T-helper 17 cell (primary cell): ENCODE data around the gene STXBP5. TPM values are rescaled to one million over a fixed set of nuclear protein-coding genes. Genes with fewer than 3 reads are reported as not detected.
"Not testable (repeated sequence)": the region's sequence is repeated elsewhere in the genome, so short reads cannot be mapped to it uniquely, and the experiment has no call there.

Source experiments
- ATAC-seq: fragments of 150-1000 bp; cut with Tn5 transposase; 2 replicates; pipeline ENCODE4 v1.10.0; 2021; ENCODE audit warnings: mild to moderate bottlenecking, moderate library complexity
- DNase-seq, 3 donors: peaks; one replicate each; pipeline versions ENCODE4 v3.0.0 to v3.0.0-alpha.2; 2020 to 2021
- H3K9me3 ChIP-seq: one replicate; pipeline ENCODE4 v1.7.0; 2013; ENCODE audit warnings: low read length, mild to moderate bottlenecking; ENCODE audit not compliant: control insufficient read depth, poor library complexity, severe bottlenecking
- H3K27ac Mint-ChIP-seq: one replicate; pipeline ENCODE4 v1.8.0; 2022; ENCODE audit warnings: mild to moderate bottlenecking, moderate library complexity, mixed read lengths
- H3K27me3 Mint-ChIP-seq: one replicate; pipeline ENCODE4 v1.8.0; 2022; ENCODE audit warnings: mixed read lengths
- H3K36me3 Mint-ChIP-seq: one replicate; pipeline ENCODE4 v1.8.0; 2022; ENCODE audit warnings: low read depth, mixed read lengths
- H3K4me1 Mint-ChIP-seq: one replicate; pipeline ENCODE4 v1.8.0; 2022; ENCODE audit warnings: mild to moderate bottlenecking, mixed read lengths
- H3K4me3 Mint-ChIP-seq: one replicate; pipeline ENCODE4 v1.8.0; 2022; ENCODE audit warnings: mild to moderate bottlenecking, moderate library complexity, mixed read lengths
- total RNA-seq, 4 donors: library from RNA in 2 of 4; stranded (reverse) in 2 of 4; gene quantifications; one replicate each; pipeline ENCODE4 v1.2.3 and lab custom pipeline; 2022 to 2026

Gene STXBP5
- total RNA-seq, 2 donors from 2014 or later, result 20.8 to 22.1 TPM

- Mint-ChIP-seq H3K36me3 (peaks cover 4% of the 10 kb centered on the region), H3K27ac (no peak overlapping the region), H3K27me3 (no peaks in the 10 kb centered on the region), H3K4me3 (no peak overlapping the region), H3K4me1 (no peaks in the 10 kb centered on the region)
- ATAC-seq, result no peak
- no peaks in the 10 kb centered on the region for H3K9me3 ChIP-seq
- DNase-seq, result no peak
Measured at GRCh38 chr6:147246853-147247635, 42.8 kb downstream of the STXBP5 start.

- Mint-ChIP-seq H3K4me1 (no peaks in the 10 kb centered on the region), H3K4me3 (no peak overlapping the region), H3K27me3 (no peaks in the 10 kb centered on the region), H3K27ac (no peak overlapping the region), H3K36me3 (peaks cover 4% of the 10 kb centered on the region)
- DNase-seq, result no peak
- no peak for ATAC-seq
- no peaks in the 10 kb centered on the region for H3K9me3 ChIP-seq
Measured at GRCh38 chr6:147248859-147249258, 44.6 kb downstream of the STXBP5 start.

- Mint-ChIP-seq H3K4me1 (no peaks in the 10 kb centered on the region), H3K4me3 (no peak overlapping the region), H3K36me3 (peaks cover 4% of the 10 kb centered on the region), H3K27ac (no peak overlapping the region), H3K27me3 (no peaks in the 10 kb centered on the region)
- no peaks in the 10 kb centered on the region for H3K9me3 ChIP-seq
- ATAC-seq (no peak), DNase-seq (no peak)
Measured at GRCh38 chr6:147251072-147251471, 46.9 kb downstream of the STXBP5 start.

DNA sequence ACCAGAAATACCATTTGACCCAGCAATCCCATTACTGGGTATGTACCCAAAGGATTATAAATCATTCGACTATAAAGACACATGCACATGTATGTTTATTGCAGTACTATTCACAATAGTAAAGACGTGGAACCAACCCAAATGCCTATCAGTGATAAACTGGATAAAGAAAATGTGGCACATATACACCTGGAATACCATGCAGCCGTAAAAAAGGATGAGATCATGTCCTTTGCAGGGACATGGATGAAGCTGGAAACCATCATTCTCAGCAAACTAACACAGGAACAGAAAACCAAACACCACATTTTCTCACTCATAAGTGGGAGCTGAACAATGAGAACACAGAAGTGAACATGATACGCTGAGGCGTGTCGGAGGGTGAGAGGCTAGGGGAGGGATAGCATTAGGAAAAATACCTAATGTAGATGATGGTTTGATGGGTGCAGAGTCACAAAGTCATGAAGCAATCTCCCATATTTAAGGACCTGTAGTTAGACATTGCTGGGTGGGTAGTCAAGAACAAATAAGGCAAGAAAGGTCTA lies 50.8 kb downstream of the STXBP5 start:
- H3K4me3 Mint-ChIP-seq, H3K4me1 Mint-ChIP-seq: not testable (repeated sequence)

GRCh38 chr6:147255948-147256674 lies 51.9 kb downstream of the STXBP5 start:
- no peaks in the 10 kb centered on the region for H3K9me3 ChIP-seq
- H3K36me3 Mint-ChIP-seq, result peaks cover 4% of the 10 kb centered on the region
- H3K27ac Mint-ChIP-seq, result peak overlapping the region; percentile 6
- DNase-seq, result no peak
- H3K27me3 Mint-ChIP-seq, result no peaks in the 10 kb centered on the region
- H3K4me1 Mint-ChIP-seq, result peaks cover 2% of the 10 kb centered on the region
- H3K4me3 Mint-ChIP-seq, result no peak overlapping the region
- ATAC-seq, result no peak

More for the DNA sequence above, 50.8 kb downstream of the STXBP5 start:
- not testable (repeated sequence) for ATAC-seq, DNase-seq, H3K27ac Mint-ChIP-seq, H3K9me3 ChIP-seq, H3K27me3 Mint-ChIP-seq, H3K36me3 Mint-ChIP-seq

- Mint-ChIP-seq H3K4me1 (peaks cover 4% of the 10 kb centered on the region), H3K27ac (no peak overlapping the region), H3K27me3 (no peaks in the 10 kb centered on the region), H3K36me3 (no peaks in the 10 kb centered on the region), H3K4me3 (no peak overlapping the region)
- ATAC-seq, result no peak
- H3K9me3 ChIP-seq, result no peaks in the 10 kb centered on the region
- no peak for DNase-seq
Measured at GRCh38 chr6:147257760-147258159, 53.5 kb downstream of the STXBP5 start.

- Mint-ChIP-seq H3K27ac (no peak overlapping the region), H3K36me3 (no peaks in the 10 kb centered on the region), H3K4me3 (no peak overlapping the region), H3K27me3 (no peaks in the 10 kb centered on the region), H3K4me1 (peaks cover 4% of the 10 kb centered on the region)
- H3K9me3 ChIP-seq, result no peaks in the 10 kb centered on the region
- ATAC-seq (no peak), DNase-seq (no peak)
Measured at GRCh38 chr6:147260091-147260490, 55.9 kb downstream of the STXBP5 start.

DNA sequence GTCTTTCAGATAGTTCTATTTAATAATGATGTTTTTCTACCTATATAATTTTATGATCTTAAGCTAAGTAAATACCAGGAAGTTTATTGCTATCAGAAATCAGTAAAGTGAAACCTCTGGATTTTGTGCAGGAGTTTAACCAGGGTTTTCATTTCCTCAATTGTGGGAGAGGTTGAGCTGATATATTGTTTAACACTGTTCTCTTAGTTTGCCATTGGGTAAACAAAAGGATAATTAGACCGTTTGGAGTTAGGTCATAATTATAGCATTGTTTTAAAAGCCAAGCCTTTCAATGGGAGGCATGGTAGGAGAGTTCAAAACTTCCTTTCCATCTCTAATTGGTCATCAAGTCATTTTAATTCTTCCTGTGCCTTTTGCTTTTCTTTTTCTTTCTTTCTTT lies 58.7 kb downstream of the STXBP5 start:
- peaks cover 4% of the 10 kb centered on the region for H3K4me1 Mint-ChIP-seq
- H3K27me3 Mint-ChIP-seq, result no peaks in the 10 kb centered on the region
- H3K36me3 Mint-ChIP-seq, result peaks cover 6% of the 10 kb centered on the region
- no peak for DNase-seq
- H3K9me3 ChIP-seq, result no peaks in the 10 kb centered on the region
- no peak overlapping the region for H3K27ac Mint-ChIP-seq
- H3K4me3 Mint-ChIP-seq, result no peak overlapping the region
- ATAC-seq, result no peak

DNA sequence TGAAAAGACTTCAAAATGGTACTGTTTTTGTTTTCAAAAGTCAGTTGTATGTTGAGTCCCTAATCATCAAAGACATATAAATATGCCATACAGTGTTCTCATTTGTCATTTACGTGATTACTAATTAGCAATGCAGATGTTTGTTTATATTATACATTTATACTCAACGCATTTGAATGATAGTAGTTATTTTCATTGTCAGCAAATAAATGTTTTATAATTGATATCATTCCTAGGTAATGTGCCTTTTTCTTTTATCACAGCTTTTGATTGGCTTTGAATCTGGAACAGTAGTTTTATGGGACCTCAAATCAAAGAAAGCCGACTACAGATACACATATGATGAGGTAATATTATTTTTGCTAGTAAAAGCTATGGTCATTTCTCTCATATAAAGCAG lies 62.6 kb downstream of the STXBP5 start:
- no peaks in the 10 kb centered on the region for H3K9me3 ChIP-seq
- peaks cover 4% of the 10 kb centered on the region for H3K4me1 Mint-ChIP-seq
- H3K27me3 Mint-ChIP-seq, result no peaks in the 10 kb centered on the region
- DNase-seq (no peak), ATAC-seq (no peak)
- peaks cover 16% of the 10 kb centered on the region for H3K36me3 Mint-ChIP-seq
- H3K27ac Mint-ChIP-seq, result no peak overlapping the region
- H3K4me3 Mint-ChIP-seq, result no peak overlapping the region

- Mint-ChIP-seq H3K27ac (no peak overlapping the region), H3K36me3 (peaks cover 16% of the 10 kb centered on the region), H3K27me3 (no peaks in the 10 kb centered on the region), H3K4me3 (no peak overlapping the region), H3K4me1 (peaks cover 4% of the 10 kb centered on the region)
- ATAC-seq (no peak), DNase-seq (no peak)
- H3K9me3 ChIP-seq, result no peaks in the 10 kb centered on the region
Measured at GRCh38 chr6:147267658-147268057, 63.4 kb downstream of the STXBP5 start.

DNA sequence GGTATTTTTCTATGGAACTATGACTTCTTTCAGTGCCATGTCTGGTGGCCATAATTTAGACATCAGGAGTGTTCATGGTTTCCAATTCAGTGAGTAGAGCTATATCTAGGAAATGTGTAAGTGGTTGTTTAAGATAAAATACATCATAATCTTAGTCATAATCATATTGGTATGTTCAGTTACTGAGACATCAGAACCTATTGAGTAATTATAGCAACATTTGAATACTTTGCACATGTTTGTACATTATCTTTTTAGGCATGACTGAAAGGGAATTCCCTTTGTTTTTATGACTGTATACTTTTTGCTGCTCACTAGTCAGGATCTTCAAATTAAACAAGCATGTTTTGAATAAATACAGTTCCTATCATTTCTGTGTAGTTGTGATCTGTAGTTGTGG lies 64.0 kb downstream of the STXBP5 start:
- Mint-ChIP-seq H3K36me3 (peaks cover 16% of the 10 kb centered on the region), H3K27me3 (no peaks in the 10 kb centered on the region), H3K27ac (no peak overlapping the region), H3K4me1 (peaks cover 4% of the 10 kb centered on the region), H3K4me3 (no peak overlapping the region)
- DNase-seq (no peak), ATAC-seq (no peak)
- H3K9me3 ChIP-seq, result no peaks in the 10 kb centered on the region

DNA sequence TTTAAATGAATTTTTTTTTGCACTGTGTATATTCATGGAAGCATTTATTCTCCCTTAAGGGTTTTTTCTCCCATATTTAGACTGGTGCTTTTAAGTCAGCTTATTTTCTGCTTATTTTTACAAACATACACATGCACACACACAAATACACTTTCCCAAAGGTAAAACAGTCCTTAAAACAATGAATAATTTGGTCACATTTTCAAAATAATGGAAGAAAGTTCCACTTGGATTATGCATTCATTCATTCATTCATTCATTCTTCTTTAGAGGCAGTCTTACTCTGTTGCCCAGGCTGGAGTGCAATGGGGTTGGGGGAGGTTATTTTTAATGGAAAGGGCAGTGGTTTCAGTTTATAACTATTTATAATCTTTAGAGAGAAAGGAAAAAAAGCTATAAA lies 69.8 kb downstream of the STXBP5 start:
- DNase-seq, result no peak
- H3K27me3 Mint-ChIP-seq, result no peaks in the 10 kb centered on the region
- H3K27ac Mint-ChIP-seq, result no peak overlapping the region
- peaks cover 6% of the 10 kb centered on the region for H3K36me3 Mint-ChIP-seq
- H3K4me1 Mint-ChIP-seq, result peaks cover 2% of the 10 kb centered on the region
- no peak for ATAC-seq
- H3K9me3 ChIP-seq, result no peaks in the 10 kb centered on the region
- no peak overlapping the region for H3K4me3 Mint-ChIP-seq

DNA sequence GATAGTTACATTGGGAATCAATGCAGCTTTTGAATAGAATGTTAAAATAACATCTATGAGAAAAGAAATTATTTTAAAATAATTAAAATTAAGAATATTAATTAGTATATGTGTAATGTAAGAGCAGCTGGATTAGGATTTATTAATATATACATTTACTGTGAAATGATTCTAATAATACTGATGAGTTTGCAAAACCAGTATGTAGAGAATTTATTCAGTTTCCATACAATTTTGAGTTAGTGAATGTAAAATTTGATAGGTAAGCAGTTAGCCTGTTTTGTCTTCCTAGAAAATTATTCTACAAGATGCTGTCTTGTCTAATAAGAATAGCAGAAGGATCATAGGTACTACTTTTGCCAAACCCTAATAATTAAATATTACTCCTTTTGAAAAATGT lies 70.6 kb downstream of the STXBP5 start:
- Mint-ChIP-seq H3K27me3 (no peaks in the 10 kb centered on the region), H3K27ac (no peak overlapping the region), H3K4me1 (peaks cover 6% of the 10 kb centered on the region), H3K36me3 (peaks cover 4% of the 10 kb centered on the region), H3K4me3 (no peak overlapping the region)
- DNase-seq (no peak), ATAC-seq (no peak)
- H3K9me3 ChIP-seq, result no peaks in the 10 kb centered on the region
